ENCODE data around the gene HES6.

The HES6 gene

GRCh38 chr2:238190445-238190844 is 49.4 kb downstream of the HES6 start:
- Histone ChIP-seq H3K79me2 (ENCODE audit: insufficient read depth, low read length) (peaks cover 3% of the 10 kb centered on the region), H3K4me2 (ENCODE audit: low read length) (no peak overlapping the region), H3K9me3 (ENCODE audit: low read length) (no peaks in the 10 kb centered on the region), H3K4me1 (ENCODE audit: insufficient read depth, low read length, severe bottlenecking) (peaks cover 4% of the 10 kb centered on the region), H4K20me1 (ENCODE audit: insufficient read depth, low read length) (no peaks in the 10 kb centered on the region), H3K4me3 (ENCODE audit: low read depth, low read length, poor library complexity, severe bottlenecking) (no peak overlapping the region), H3K9me2 (ENCODE audit: low read depth, low read length) (no peaks in the 10 kb centered on the region), H3K36me3 (ENCODE audit: insufficient read depth, low read length) (peaks cover 77% of the 10 kb centered on the region), H3F3A (ENCODE audit: insufficient read depth, low read length) (no peaks in the 10 kb centered on the region; the same call in 1 of the 2 replicates), H3K27me3 (ENCODE audit: insufficient read depth, low read length) (no peaks in the 10 kb centered on the region), H3K27ac (ENCODE audit: low read depth, low read length, poor library complexity, severe bottlenecking) (no peak overlapping the region), H3K9ac (ENCODE audit: low read length) (no peak overlapping the region), H2AFZ (ENCODE audit: low read length) (no peak overlapping the region)
- TF ChIP-seq CTCF (IDR thresholded peaks at IDR 0.05; ENCODE audit: low read length) = no peak

Data from OCI-LY1 (cell line).